LNCAP (cell line): Measurements from ENCODE around the gene WASF2.

Source experiments
- CTCF ChIP-seq: fragments of 450-650 bp; IDR thresholded peaks from 2 replicates; pipeline ENCODE4 v1.5.1; 2017; ENCODE audit warnings: mild to moderate bottlenecking

Gene WASF2

DNA sequence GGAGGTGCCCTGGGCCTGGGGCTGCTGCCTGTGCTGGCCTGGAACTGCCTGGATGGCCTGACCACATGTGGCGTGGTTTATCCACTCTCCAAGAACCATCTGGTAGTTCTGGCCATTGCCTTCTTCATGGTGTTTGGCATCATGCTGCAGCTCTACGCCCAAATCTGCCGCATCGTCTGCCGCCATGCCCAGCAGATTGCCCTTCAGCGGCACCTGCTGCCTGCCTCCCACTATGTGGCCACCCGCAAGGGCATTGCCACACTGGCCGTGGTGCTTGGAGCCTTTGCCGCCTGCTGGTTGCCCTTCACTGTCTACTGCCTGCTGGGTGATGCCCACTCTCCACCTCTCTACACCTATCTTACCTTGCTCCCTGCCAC is 95.7 kb downstream of the WASF2 start:
- TF ChIP-seq CTCF, result no peak

DNA sequence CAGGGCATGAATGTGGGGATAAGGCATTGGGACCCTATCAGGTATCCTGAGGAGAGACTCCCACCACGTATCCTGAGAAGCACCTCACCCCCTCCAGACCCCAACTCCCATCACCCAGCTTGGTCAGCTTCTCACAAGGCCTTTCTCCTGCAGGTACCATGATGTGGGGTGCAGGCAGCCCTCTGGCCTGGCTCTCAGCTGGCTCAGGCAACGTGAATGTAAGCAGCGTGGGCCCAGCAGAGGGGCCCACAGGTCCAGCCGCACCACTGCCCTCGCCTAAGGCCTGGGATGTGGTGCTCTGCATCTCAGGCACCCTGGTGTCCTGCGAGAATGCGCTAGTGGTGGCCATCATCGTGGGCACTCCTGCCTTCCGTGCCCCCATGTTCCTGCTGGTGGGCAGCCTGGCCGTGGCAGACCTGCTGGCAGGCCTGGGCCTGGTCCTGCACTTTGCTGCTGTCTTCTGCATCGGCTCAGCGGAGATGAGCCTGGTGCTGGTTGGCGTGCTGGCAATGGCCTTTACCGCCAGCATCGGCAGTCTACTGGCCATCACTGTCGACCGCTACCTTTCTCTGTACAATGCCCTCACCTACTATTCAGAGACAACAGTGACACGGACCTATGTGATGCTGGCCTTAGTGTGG is 96.2 kb downstream of the WASF2 start:
- no peak for TF ChIP-seq CTCF

DNA sequence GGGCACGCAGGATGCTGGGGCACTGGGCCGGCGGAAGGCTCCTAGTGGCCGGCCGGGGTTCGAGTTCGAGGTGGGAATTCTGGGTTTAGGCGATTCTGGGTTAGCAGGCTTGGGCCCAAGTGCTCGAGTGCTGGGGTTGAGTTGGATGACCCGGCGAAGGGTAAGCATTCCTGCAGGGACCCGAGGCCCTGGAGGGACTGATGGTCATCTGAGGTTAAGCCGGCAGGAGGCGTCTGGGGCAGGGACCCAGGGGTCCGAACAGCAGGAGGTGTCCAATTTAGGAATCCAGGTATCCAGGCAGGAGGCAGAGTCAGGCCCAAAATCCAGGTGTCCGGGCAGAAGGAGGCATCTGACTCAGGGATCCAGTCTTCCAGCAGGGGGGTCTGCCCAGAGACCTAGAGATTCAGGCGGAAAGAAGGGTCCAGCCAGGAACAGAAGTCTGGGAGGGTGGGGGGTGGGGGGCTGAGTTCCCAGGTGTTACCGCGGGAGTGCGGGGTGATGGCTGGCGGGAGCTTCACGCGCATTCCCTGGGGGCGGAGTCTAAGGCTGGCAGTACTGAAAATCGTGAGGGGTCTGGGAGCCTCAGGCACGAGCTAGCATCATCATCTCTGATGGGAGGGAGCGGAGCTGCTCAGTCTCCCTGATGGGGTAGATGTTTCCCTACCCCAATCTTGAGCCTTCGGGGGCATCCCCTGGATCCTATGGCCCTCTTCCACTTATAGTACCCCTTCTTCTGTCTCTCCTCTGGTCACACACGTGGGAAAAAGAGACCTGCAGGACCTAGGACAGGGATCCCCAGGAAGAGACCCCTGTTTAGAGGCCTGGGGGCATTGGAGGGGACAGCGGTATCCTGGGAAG is 97.0 kb downstream of the WASF2 start:
- TF ChIP-seq CTCF, result no peak

DNA sequence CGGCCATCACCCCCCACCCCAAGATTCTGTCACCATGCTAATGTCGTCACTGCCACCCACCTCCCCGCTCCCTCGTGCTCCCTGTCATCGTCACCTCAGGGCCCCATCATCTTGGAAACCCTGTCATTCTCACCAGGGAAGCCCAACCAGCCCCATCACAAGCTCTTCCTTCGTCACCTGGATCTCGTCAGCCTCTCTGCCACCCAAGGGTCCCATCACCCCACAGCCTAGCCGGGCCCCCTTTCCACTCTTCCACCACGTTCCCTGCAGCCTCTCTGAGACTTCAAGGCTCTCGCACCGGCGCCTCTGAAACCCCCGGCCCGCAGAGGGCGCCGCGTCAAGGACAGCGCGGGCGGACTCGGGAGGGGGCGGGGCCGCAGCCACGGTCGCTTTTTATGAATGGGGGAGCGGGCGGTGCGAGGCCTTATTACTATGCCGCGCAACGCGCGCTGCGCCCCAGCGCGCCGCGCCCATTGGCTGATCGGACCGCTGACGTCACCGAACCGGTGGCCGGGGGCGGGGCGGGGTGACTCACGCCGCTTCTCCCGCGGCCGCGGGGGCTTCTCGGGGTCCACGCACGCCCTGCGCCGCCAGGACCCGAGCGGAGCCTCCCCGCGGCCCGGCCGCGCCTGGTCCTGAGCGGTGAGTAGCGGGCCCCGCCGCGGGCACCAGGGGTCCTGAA is 97.7 kb downstream of the WASF2 start, which contains the start of gene GPR3:
TSS of gene GPR3 (plus strand) at position 527 of the 682 bp plus-strand sequence. CDS start 1,177 bp downstream, outside the sequence.
- TF ChIP-seq CTCF, result peak; percentile 72

DNA sequence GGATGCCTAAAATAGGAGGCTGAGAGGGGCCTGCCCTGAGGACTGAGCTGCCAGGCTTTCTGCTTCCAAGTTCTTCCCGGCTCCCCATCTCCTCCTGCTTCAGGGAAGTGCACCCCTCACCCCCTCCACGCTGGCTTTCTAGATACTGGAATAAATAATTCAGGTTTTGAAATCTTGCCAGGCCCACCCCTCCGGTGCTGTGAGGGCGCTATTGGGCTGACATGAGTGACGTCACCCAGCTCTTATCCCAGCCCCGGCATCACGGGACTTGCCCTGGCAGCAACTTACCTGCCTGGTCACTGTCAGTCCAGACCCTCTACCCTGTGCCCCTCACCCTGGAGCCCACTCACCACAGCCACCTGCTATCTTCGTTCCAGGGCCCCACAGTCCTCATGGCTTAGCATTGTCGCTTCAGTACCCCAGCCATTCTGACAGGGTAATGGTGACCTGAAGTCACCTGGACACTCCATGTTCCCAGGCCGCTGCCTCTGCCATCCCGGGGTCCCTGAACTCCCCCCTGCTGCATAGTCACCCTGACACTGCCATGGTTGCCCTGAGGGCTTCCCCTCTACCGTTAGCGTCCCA is 98.4 kb downstream of the WASF2 start:
- no peak for TF ChIP-seq CTCF

DNA sequence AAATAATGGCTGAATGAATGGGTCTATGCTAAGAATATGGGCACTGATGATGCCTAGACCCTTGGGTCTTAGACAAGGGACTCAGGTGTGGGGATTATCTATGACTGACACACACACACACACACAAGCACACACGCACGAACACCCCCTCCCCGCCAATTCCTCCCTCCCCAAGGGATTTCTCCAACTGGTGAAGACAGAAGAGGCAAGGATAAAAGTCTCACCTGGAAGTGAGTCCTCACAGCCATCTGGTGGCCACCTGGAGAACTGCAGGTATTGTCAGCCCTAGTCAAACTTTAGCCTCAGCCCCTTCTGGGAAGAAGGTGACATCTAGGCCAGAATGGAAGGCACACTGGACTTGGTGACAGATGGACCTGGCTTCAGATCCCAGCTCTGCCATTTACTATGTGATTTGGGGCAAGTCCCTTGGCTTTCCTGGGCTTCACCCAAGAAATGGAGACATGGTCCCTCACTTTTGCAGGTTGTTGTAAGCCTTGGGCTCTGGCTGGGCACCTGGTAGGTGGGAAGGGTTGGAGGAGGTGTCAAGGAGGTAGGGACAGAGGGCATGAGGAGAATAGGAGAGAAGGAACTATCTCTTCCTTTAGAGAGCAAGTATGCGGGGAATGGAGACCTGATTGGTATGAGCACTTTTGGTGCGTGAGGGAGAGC is 101.5 kb downstream of the WASF2 start:
- TF ChIP-seq CTCF, result peak; percentile 89

DNA sequence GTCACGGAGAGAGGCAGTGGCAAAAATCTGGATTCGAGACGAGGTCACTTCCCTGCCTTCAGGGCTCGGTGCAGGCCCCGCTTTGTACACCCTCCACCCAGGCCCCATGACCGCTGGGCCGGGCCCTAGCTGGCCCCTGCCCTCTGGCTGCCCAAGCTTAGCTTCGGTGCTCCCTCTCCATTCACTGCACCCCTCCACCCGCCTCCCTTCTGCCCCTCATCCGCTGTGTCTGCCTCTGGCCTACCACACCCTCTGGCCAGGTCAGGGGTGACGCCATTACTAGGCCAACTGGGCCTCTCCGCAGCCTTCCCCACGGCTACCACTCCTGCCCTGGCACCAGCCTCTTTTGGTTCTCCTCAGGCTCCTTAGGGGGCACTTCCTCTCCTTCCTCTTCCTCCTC is 106.3 kb downstream of the WASF2 start:
- no peak for TF ChIP-seq CTCF
